SJCRH30 (cell line): ENCODE results near the gene CDK8. TPM values are rescaled to one million over a fixed set of nuclear protein-coding genes. Genes with fewer than 3 reads are reported as not detected.

ENCODE experiments used
- DNase-seq, 2 experiments: peaks; one replicate each; pipeline ENCODE4 v3.0.0-alpha.2; 2015 to 2020
- H3K27ac ChIP-seq: fragments of 250-450 bp; sonication (Bioruptor Pico); 2 replicates; pipeline ENCODE4 v1.5.1; 2020; ENCODE audit warnings: mild to moderate bottlenecking, moderate library complexity
- H3K27me3 ChIP-seq: fragments of 250-450 bp; sonication (Bioruptor Pico); 2 replicates; pipeline ENCODE4 v1.5.1; 2020; ENCODE audit warnings: mild to moderate bottlenecking, moderate library complexity
- H3K36me3 ChIP-seq: fragments of 250-450 bp; sonication (Bioruptor Pico); 2 replicates; pipeline ENCODE4 v1.5.1; 2020; ENCODE audit warnings: mild to moderate bottlenecking, moderate library complexity
- H3K4me1 ChIP-seq: fragments of 250-450 bp; sonication (Bioruptor Pico); 2 replicates; pipeline ENCODE4 v1.5.1; 2020; ENCODE audit warnings: mild to moderate bottlenecking, moderate library complexity
- H3K4me3 ChIP-seq: fragments of 250-450 bp; sonication (Bioruptor Pico); 2 replicates; pipeline ENCODE4 v1.5.1; 2020; ENCODE audit warnings: mild to moderate bottlenecking, moderate library complexity
- H3K9me3 ChIP-seq: fragments of 250-450 bp; sonication (Bioruptor Pico); replicated peaks from 2 replicates; pipeline ENCODE4 v1.5.1; 2020; ENCODE audit warnings: mild to moderate bottlenecking, moderate library complexity
- total RNA-seq: library from RNA; depleted of rRNA; stranded (reverse); fragments of >200 nt; shearing (Covaris generic); gene quantifications from 2 replicates; pipeline ENCODE4 v1.2.3, GENCODE V29; 2014

CDK8 gene
- total RNA-seq, 1 experiment from 2014 or later = 74.5 TPM

GRCh38 chr13:26406791-26407190 is 152.9 kb downstream of the CDK8 start:
- Histone ChIP-seq H3K9me3 (no peaks in the 10 kb centered on the region), H3K27me3 (no peaks in the 10 kb centered on the region), H3K4me1 (peaks cover 8% of the 10 kb centered on the region), H3K36me3 (peaks cover 35% of the 10 kb centered on the region), H3K27ac (no peak overlapping the region), H3K4me3 (no peak overlapping the region)
- no peak for DNase-seq

GRCh38 chr13:26411206-26411605 is 157.3 kb downstream of the CDK8 start:
- Histone ChIP-seq H3K36me3 (peaks cover 8% of the 10 kb centered on the region), H3K4me3 (no peak overlapping the region), H3K4me1 (no peaks in the 10 kb centered on the region), H3K27me3 (no peaks in the 10 kb centered on the region), H3K9me3 (no peaks in the 10 kb centered on the region), H3K27ac (no peak overlapping the region)
- DNase-seq = no peak

- H3K27me3 ChIP-seq = no peaks in the 10 kb centered on the region
- no peak overlapping the region for H3K4me3 ChIP-seq
- DNase-seq = peak in 1 of 2 experiments; percentile 11
- peaks cover 4% of the 10 kb centered on the region; the same call in 1 of the 2 replicates for H3K36me3 ChIP-seq
- H3K9me3 ChIP-seq = no peaks in the 10 kb centered on the region
- H3K4me1 ChIP-seq = no peaks in the 10 kb centered on the region
- no peak overlapping the region for H3K27ac ChIP-seq
These were observed 158.3 kb downstream of the CDK8 start for GRCh38 chr13:26412263-26412662.

- H3K4me1 ChIP-seq = no peaks in the 10 kb centered on the region
- H3K27ac ChIP-seq = no peak overlapping the region
- H3K27me3 ChIP-seq = no peaks in the 10 kb centered on the region
- H3K4me3 ChIP-seq = no peak overlapping the region
- H3K36me3 ChIP-seq = peaks cover 4% of the 10 kb centered on the region; the same call in 1 of the 2 replicates
- H3K9me3 ChIP-seq = no peaks in the 10 kb centered on the region
- no peak for DNase-seq
These were observed 159.2 kb downstream of the CDK8 start for GRCh38 chr13:26412936-26413716.

- no peak overlapping the region for H3K4me3 ChIP-seq
- H3K27ac ChIP-seq = no peak overlapping the region
- H3K36me3 ChIP-seq = no peaks in the 10 kb centered on the region
- H3K4me1 ChIP-seq = peaks cover 3% of the 10 kb centered on the region; the same call in 1 of the 2 replicates
- H3K27me3 ChIP-seq = no peaks in the 10 kb centered on the region
- no peak for DNase-seq
- no peaks in the 10 kb centered on the region for H3K9me3 ChIP-seq
These were observed 166.5 kb downstream of the CDK8 start for GRCh38 chr13:26420282-26420960.

- DNase-seq = no peak
- no peaks in the 10 kb centered on the region for H3K9me3 ChIP-seq
- no peak overlapping the region for H3K4me3 ChIP-seq
- no peaks in the 10 kb centered on the region for H3K27me3 ChIP-seq
- no peak overlapping the region for H3K27ac ChIP-seq
- H3K4me1 ChIP-seq = peaks cover 9% of the 10 kb centered on the region; the same call in 1 of the 2 replicates
- no peaks in the 10 kb centered on the region for H3K36me3 ChIP-seq
These were observed 168.1 kb downstream of the CDK8 start for GRCh38 chr13:26422036-26422435.

- DNase-seq = no peak
- H3K4me1 ChIP-seq = peaks cover 9% of the 10 kb centered on the region; the same call in 1 of the 2 replicates
- H3K9me3 ChIP-seq = no peaks in the 10 kb centered on the region
- H3K27ac ChIP-seq = no peak overlapping the region
- no peaks in the 10 kb centered on the region for H3K36me3 ChIP-seq
- no peak overlapping the region for H3K4me3 ChIP-seq
- H3K27me3 ChIP-seq = no peaks in the 10 kb centered on the region
These were observed 169.7 kb downstream of the CDK8 start for GRCh38 chr13:26423629-26424028.

- H3K4me3 ChIP-seq = no peak overlapping the region
- H3K4me1 ChIP-seq = peaks cover 9% of the 10 kb centered on the region; the same call in 1 of the 2 replicates
- DNase-seq = no peak
- no peak overlapping the region for H3K27ac ChIP-seq
- H3K9me3 ChIP-seq = no peaks in the 10 kb centered on the region
- no peaks in the 10 kb centered on the region for H3K36me3 ChIP-seq
- H3K27me3 ChIP-seq = no peaks in the 10 kb centered on the region
These were observed 170.3 kb downstream of the CDK8 start for GRCh38 chr13:26424181-26424580.

GRCh38 chr13:26425443-26426358 is 171.8 kb downstream of the CDK8 start:
- H3K36me3 ChIP-seq = no peaks in the 10 kb centered on the region
- peaks cover 9% of the 10 kb centered on the region; the same call in 1 of the 2 replicates for H3K4me1 ChIP-seq
- H3K27ac ChIP-seq = peak overlapping the region; percentile 25; the same call in 1 of the 2 replicates
- no peaks in the 10 kb centered on the region for H3K27me3 ChIP-seq
- no peaks in the 10 kb centered on the region for H3K9me3 ChIP-seq
- H3K4me3 ChIP-seq = no peak overlapping the region
- DNase-seq = peak; percentile 20 to 54

GRCh38 chr13:26433776-26434175 is 179.8 kb downstream of the CDK8 start:
- DNase-seq = no peak
- Histone ChIP-seq H3K27ac (no peak overlapping the region), H3K4me3 (no peak overlapping the region), H3K9me3 (peaks cover 22% of the 10 kb centered on the region), H3K4me1 (no peaks in the 10 kb centered on the region), H3K27me3 (no peaks in the 10 kb centered on the region), H3K36me3 (no peaks in the 10 kb centered on the region)

GRCh38 chr13:26435171-26435570 is 181.2 kb downstream of the CDK8 start:
- Histone ChIP-seq H3K4me3 (no peak overlapping the region), H3K9me3 (peaks cover 22% of the 10 kb centered on the region), H3K36me3 (no peaks in the 10 kb centered on the region), H3K4me1 (no peaks in the 10 kb centered on the region), H3K27ac (no peak overlapping the region), H3K27me3 (no peaks in the 10 kb centered on the region)
- no peak for DNase-seq

GRCh38 chr13:26435646-26436045 is 181.7 kb downstream of the CDK8 start:
- Histone ChIP-seq H3K9me3 (peaks cover 22% of the 10 kb centered on the region), H3K36me3 (no peaks in the 10 kb centered on the region), H3K27me3 (no peaks in the 10 kb centered on the region), H3K27ac (no peak overlapping the region), H3K4me1 (no peaks in the 10 kb centered on the region), H3K4me3 (no peak overlapping the region)
- no peak for DNase-seq

- Histone ChIP-seq H3K4me3 (no peak overlapping the region), H3K27ac (no peak overlapping the region), H3K9me3 (peaks cover 22% of the 10 kb centered on the region), H3K27me3 (no peaks in the 10 kb centered on the region), H3K36me3 (no peaks in the 10 kb centered on the region), H3K4me1 (no peaks in the 10 kb centered on the region)
- DNase-seq = no peak
These were observed 183.0 kb downstream of the CDK8 start for GRCh38 chr13:26436914-26437313.

- Histone ChIP-seq H3K9me3 (peaks cover 22% of the 10 kb centered on the region), H3K27me3 (no peaks in the 10 kb centered on the region), H3K27ac (no peak overlapping the region), H3K4me3 (no peak overlapping the region), H3K36me3 (no peaks in the 10 kb centered on the region), H3K4me1 (no peaks in the 10 kb centered on the region)
- no peak for DNase-seq
These were observed 186.2 kb downstream of the CDK8 start for GRCh38 chr13:26440111-26440510.
